HG03196 (cell line): ENCODE results near the gene TAF1C.

ENCODE experiments used
- ATAC-seq: cut with Tn5 transposase; IDR thresholded peaks from one replicate; pipeline ENCODE4 v1.9.1; 2021; ENCODE audit not compliant: unreplicated experiment

The TAF1C gene

GRCh38 chr16:84161037-84161436 is 25.8 kb downstream of the TAF1C start:
- no peak for ATAC-seq

GRCh38 chr16:84159800-84160199 is 27.1 kb downstream of the TAF1C start:
- no peak for ATAC-seq

GRCh38 chr16:84159007-84159406 is 27.9 kb downstream of the TAF1C start:
- ATAC-seq: no peak

GRCh38 chr16:84156342-84156784 is 30.5 kb downstream of the TAF1C start:
- no peak for ATAC-seq

GRCh38 chr16:84155771-84156170 is 31.1 kb downstream of the TAF1C start:
- no peak for ATAC-seq

GRCh38 chr16:84155226-84155625 is 31.6 kb downstream of the TAF1C start:
- ATAC-seq: no peak

- no peak for ATAC-seq
Observed at GRCh38 chr16:84153660-84154214, 33.1 kb downstream of the TAF1C start.

- no peak for ATAC-seq
Observed at GRCh38 chr16:84150926-84151325, 35.9 kb downstream of the TAF1C start.

- peak; percentile 81 for ATAC-seq
Observed at GRCh38 chr16:84144859-84145639, 41.8 kb downstream of the TAF1C start, which contains the start of the genes DNAAF1 and HSDL1. DNAAF1 (plus strand) TSS chr16:84145308; CDS start chr16:84145441, 133 bp downstream. HSDL1 (minus strand) TSS chr16:84145177; CDS start chr16:84131321, 13,856 bp downstream.

GRCh38 chr16:84144209-84144858 is 42.5 kb downstream of the TAF1C start:
- no peak for ATAC-seq

GRCh38 chr16:84143784-84144199 is 43.1 kb downstream of the TAF1C start:
- ATAC-seq: no peak

- ATAC-seq: no peak
Observed at GRCh38 chr16:84143081-84143480, 43.8 kb downstream of the TAF1C start.

GRCh38 chr16:84141143-84141670 is 45.6 kb downstream of the TAF1C start:
- ATAC-seq: no peak

GRCh38 chr16:84139628-84140258 is 47.1 kb downstream of the TAF1C start:
- ATAC-seq: no peak

GRCh38 chr16:84138824-84139627 is 47.8 kb downstream of the TAF1C start:
- no peak for ATAC-seq

GRCh38 chr16:84138500-84138823 is 48.4 kb downstream of the TAF1C start:
- no peak for ATAC-seq

- ATAC-seq: no peak
Observed at GRCh38 chr16:84137769-84138357, 49.0 kb downstream of the TAF1C start.

GRCh38 chr16:84137287-84137686 is 49.6 kb downstream of the TAF1C start:
- ATAC-seq: no peak

GRCh38 chr16:84136331-84137125 is 50.3 kb downstream of the TAF1C start:
- ATAC-seq: no peak
